Trophoblast cell (in vitro differentiated cells and primary cell): ENCODE results near the gene ANK2.

ENCODE experiments used
- DNase-seq, 2 donors: peaks; one replicate each; pipeline ENCODE4 v3.0.0-alpha.2; 2016
- H2AFZ ChIP-seq: 2 replicates; pipeline ENCODE4 v1.6.1; 2013; ENCODE audit warnings: low read length, moderate library complexity, mild to moderate bottlenecking; ENCODE audit not compliant: insufficient read depth, poor library complexity
- H2AK5ac ChIP-seq: 2 replicates; pipeline ENCODE4 v1.6.1; 2013; ENCODE audit warnings: mild to moderate bottlenecking, low read length
- H2BK120ac ChIP-seq: 2 replicates; pipeline ENCODE4 v1.6.1; 2013; ENCODE audit warnings: low read length, mild to moderate bottlenecking, moderate library complexity; ENCODE audit not compliant: insufficient read depth, poor library complexity
- H2BK12ac ChIP-seq: 2 replicates; pipeline ENCODE4 v1.6.1; 2013; ENCODE audit warnings: mild to moderate bottlenecking, low read length, moderate library complexity
- H2BK5ac ChIP-seq: 2 replicates; pipeline ENCODE4 v1.6.1; 2013; ENCODE audit warnings: low read length, low read depth, moderate library complexity, mild to moderate bottlenecking; ENCODE audit not compliant: poor library complexity
- H3K14ac ChIP-seq: 2 replicates; pipeline ENCODE4 v1.6.1; 2013; ENCODE audit warnings: mild to moderate bottlenecking, low read length
- H3K18ac ChIP-seq: 2 replicates; pipeline ENCODE4 v1.6.1; 2013; ENCODE audit warnings: mild to moderate bottlenecking, low read length
- H3K23ac ChIP-seq: 2 replicates; pipeline ENCODE4 v1.6.1; 2013; ENCODE audit warnings: low read length
- H3K27ac ChIP-seq: 2 replicates; pipeline ENCODE4 v1.5.1; 2013; ENCODE audit warnings: low read depth, mild to moderate bottlenecking, inconsistent platforms, low read length, moderate library complexity
- H3K27me3 ChIP-seq: 2 replicates; pipeline ENCODE4 v1.6.1; 2013; ENCODE audit warnings: inconsistent platforms, mild to moderate bottlenecking, low read length, moderate library complexity; ENCODE audit not compliant: insufficient read depth
- H3K36me3 ChIP-seq, 2 experiments: 1 replicate in 1 of 2; 2 replicates in 1 of 2; pipeline ENCODE4 v1.6.1; 2013; ENCODE audit warnings: low read length in 2 of 2, mild to moderate bottlenecking in 2 of 2, moderate library complexity in 1 of 2; ENCODE audit not compliant: insufficient read depth in 2 of 2, control insufficient read depth in 1 of 2
- H3K4ac ChIP-seq: 2 replicates; pipeline ENCODE4 v1.6.1; 2013; ENCODE audit warnings: low read depth, mild to moderate bottlenecking, low read length, moderate library complexity
- H3K4me1 ChIP-seq, 2 experiments: 1 replicate in 1 of 2; 2 replicates in 1 of 2; pipeline ENCODE4 v1.6.1; 2013; ENCODE audit warnings: low read length in 2 of 2, mild to moderate bottlenecking in 2 of 2, moderate library complexity in 1 of 2; ENCODE audit not compliant: insufficient read depth in 2 of 2, control insufficient read depth in 1 of 2
- H3K4me2 ChIP-seq: 2 replicates; pipeline ENCODE4 v1.6.1; 2013; ENCODE audit warnings: inconsistent platforms, mild to moderate bottlenecking, low read length, moderate library complexity
- H3K4me3 ChIP-seq: 2 replicates; pipeline ENCODE4 v1.5.1; 2013; ENCODE audit warnings: mild to moderate bottlenecking, low read depth, low read length, inconsistent platforms
- H3K79me1 ChIP-seq: one replicate; pipeline ENCODE4 v1.6.1; 2013; ENCODE audit warnings: low read length
- H3K79me2 ChIP-seq: 2 replicates; pipeline ENCODE4 v1.6.1; 2013; ENCODE audit warnings: low read length, mild to moderate bottlenecking; ENCODE audit not compliant: control insufficient read depth, insufficient read depth, poor library complexity
- H3K9ac ChIP-seq: 2 replicates; pipeline ENCODE4 v1.6.1; 2013; ENCODE audit warnings: mild to moderate bottlenecking, low read length
- H3K9me3 ChIP-seq: 2 replicates; pipeline ENCODE4 v1.6.1; 2013; ENCODE audit warnings: low read depth, mild to moderate bottlenecking, control low read depth, inconsistent platforms, low read length; ENCODE audit not compliant: insufficient read depth
- H4K12ac ChIP-seq: 2 replicates; pipeline ENCODE4 v1.6.1; 2013; ENCODE audit warnings: low read depth, mild to moderate bottlenecking, low read length, moderate library complexity
- H4K8ac ChIP-seq: 2 replicates; pipeline ENCODE4 v1.6.1; 2013; ENCODE audit warnings: low read depth, mild to moderate bottlenecking, low read length, moderate library complexity
- H4K91ac ChIP-seq: one replicate; pipeline ENCODE4 v1.6.1; 2013; ENCODE audit warnings: low read depth, mild to moderate bottlenecking, low read length, moderate library complexity
- WGBS: extraction: QIAGEN DNeasy Blood & Tissue Kit; methylation state at CpG from one replicate; pipeline ENCODE4 v1.1.7; 2013; ENCODE audit warnings: missing lambda C conversion rate; ENCODE audit not compliant: insufficient read length, insufficient coverage; ENCODE audit errors: extremely low coverage; 5-methylcytosine and 5-hydroxymethylcytosine counted together

Gene ANK2

GRCh38 chr4:113385281-113385899 lies 335.9 kb downstream of the ANK2 start:
- H2BK12ac ChIP-seq = no peak overlapping the region
- H2AFZ ChIP-seq = no peak overlapping the region
- no peak overlapping the region for H4K12ac ChIP-seq
- no peak overlapping the region for H3K4ac ChIP-seq
- no peaks in the 10 kb centered on the region for H3K27me3 ChIP-seq
- H3K18ac ChIP-seq = no peak overlapping the region
- no peaks in the 10 kb centered on the region for H3K79me2 ChIP-seq
- H3K9me3 ChIP-seq = peaks cover 2% of the 10 kb centered on the region
- DNase-seq = no peak
- peaks cover 0 to 2% of the 10 kb centered on the region in 2 experiments for H3K36me3 ChIP-seq
- H4K8ac ChIP-seq = no peak overlapping the region
- no peak overlapping the region for H3K4me2 ChIP-seq
- H3K23ac ChIP-seq = no peak overlapping the region
- no peak overlapping the region for H3K9ac ChIP-seq
- H2BK120ac ChIP-seq = no peak overlapping the region
- WGBS = no CpG with 5 or more reads among the region's 4 CpGs
- no peak overlapping the region for H3K14ac ChIP-seq
- H2BK5ac ChIP-seq = no peak overlapping the region
- H4K91ac ChIP-seq = no peak overlapping the region
- H3K4me1 ChIP-seq = no peaks in the 10 kb centered on the region
- H3K79me1 ChIP-seq = no peaks in the 10 kb centered on the region
- no peak overlapping the region for H3K4me3 ChIP-seq
- no peak overlapping the region for H3K27ac ChIP-seq
- no peak overlapping the region for H2AK5ac ChIP-seq

- no peak overlapping the region for H2BK12ac ChIP-seq
- peaks cover 2% of the 10 kb centered on the region for H3K9me3 ChIP-seq
- H2AFZ ChIP-seq = no peak overlapping the region
- H2BK5ac ChIP-seq = no peak overlapping the region
- no peaks in the 10 kb centered on the region for H3K79me2 ChIP-seq
- DNase-seq = no peak
- H3K14ac ChIP-seq = no peak overlapping the region
- no peaks in the 10 kb centered on the region for H3K4me1 ChIP-seq
- no peaks in the 10 kb centered on the region for H3K36me3 ChIP-seq
- H3K9ac ChIP-seq = no peak overlapping the region
- H4K91ac ChIP-seq = no peak overlapping the region
- no peak overlapping the region for H2AK5ac ChIP-seq
- no peak overlapping the region for H3K4me3 ChIP-seq
- WGBS = no CpG with 5 or more reads among the region's 3 CpGs
- no peak overlapping the region for H3K23ac ChIP-seq
- no peak overlapping the region for H3K18ac ChIP-seq
- H3K4ac ChIP-seq = no peak overlapping the region
- H3K27me3 ChIP-seq = no peaks in the 10 kb centered on the region
- no peak overlapping the region for H2BK120ac ChIP-seq
- H3K27ac ChIP-seq = no peak overlapping the region
- no peak overlapping the region for H4K8ac ChIP-seq
- H3K4me2 ChIP-seq = no peak overlapping the region
- H4K12ac ChIP-seq = no peak overlapping the region
- H3K79me1 ChIP-seq = no peaks in the 10 kb centered on the region
These were observed 339.7 kb downstream of the ANK2 start for GRCh38 chr4:113389160-113389559.

GRCh38 chr4:113390850-113391249 lies 341.4 kb downstream of the ANK2 start:
- no peak overlapping the region for H2AK5ac ChIP-seq
- no peak overlapping the region for H4K91ac ChIP-seq
- H4K12ac ChIP-seq = no peak overlapping the region
- no peak overlapping the region for H2AFZ ChIP-seq
- no peak overlapping the region for H3K4me2 ChIP-seq
- H3K4ac ChIP-seq = no peak overlapping the region
- no peak overlapping the region for H2BK120ac ChIP-seq
- H3K27me3 ChIP-seq = no peaks in the 10 kb centered on the region
- H3K79me1 ChIP-seq = no peaks in the 10 kb centered on the region
- H4K8ac ChIP-seq = no peak overlapping the region
- no peak for DNase-seq
- no peaks in the 10 kb centered on the region for H3K9me3 ChIP-seq
- no peaks in the 10 kb centered on the region for H3K4me1 ChIP-seq
- H3K4me3 ChIP-seq = no peak overlapping the region
- H3K36me3 ChIP-seq = no peaks in the 10 kb centered on the region
- no peak overlapping the region for H2BK5ac ChIP-seq
- no peak overlapping the region for H2BK12ac ChIP-seq
- H3K27ac ChIP-seq = no peak overlapping the region
- no peak overlapping the region for H3K18ac ChIP-seq
- H3K23ac ChIP-seq = no peak overlapping the region
- H3K9ac ChIP-seq = no peak overlapping the region
- H3K79me2 ChIP-seq = no peaks in the 10 kb centered on the region
- no peak overlapping the region for H3K14ac ChIP-seq

GRCh38 chr4:113394108-113394729 lies 344.8 kb downstream of the ANK2 start:
- Histone ChIP-seq H3K9ac (no peak overlapping the region), H3K36me3 (no peaks in the 10 kb centered on the region), H3K79me1 (peaks cover 6% of the 10 kb centered on the region), H3K79me2 (no peaks in the 10 kb centered on the region), H3K9me3 (no peaks in the 10 kb centered on the region), H2AK5ac (no peak overlapping the region), H3K4me2 (no peak overlapping the region), H2BK12ac (no peak overlapping the region), H4K8ac (no peak overlapping the region), H3K4me1 (peaks cover 8 to 9% of the 10 kb centered on the region in 2 experiments), H3K23ac (no peak overlapping the region), H3K18ac (no peak overlapping the region), H3K14ac (no peak overlapping the region), H4K12ac (no peak overlapping the region), H3K4me3 (no peak overlapping the region), H3K27me3 (no peaks in the 10 kb centered on the region), H2BK120ac (no peak overlapping the region), H3K4ac (no peak overlapping the region), H2AFZ (no peak overlapping the region), H4K91ac (no peak overlapping the region), H3K27ac (no peak overlapping the region), H2BK5ac (no peak overlapping the region)
- no CpG with 5 or more reads among the region's 3 CpGs for WGBS
- DNase-seq = no peak
